Lung (tissue), 12 donors: Measurements from ENCODE around the gene DUOX1. TPM values are rescaled to one million over a fixed set of nuclear protein-coding genes. Genes with fewer than 3 reads are reported as not detected.
A peak's percentile ranks its signal among the peaks of the same experiment; 100 is the strongest.

Source experiments
- ATAC-seq: fragments of 200-7000 bp; cut with Tn5 transposase; one replicate; pipeline ENCODE4 v1.9.1; 2020; ENCODE audit warnings: moderate number of reproducible peaks; ENCODE audit not compliant: insufficient read depth, low FRiP score
- DNase-seq, 3 donors: peaks; one replicate each; pipeline ENCODE4 v3.0.0-alpha.2; 2013 to 2017
- H3K27ac ChIP-seq, 2 donors: one replicate each; pipeline ENCODE4 v1.5.1; 2013; ENCODE audit warnings: mild to moderate bottlenecking in 2 of 2, moderate library complexity in 2 of 2, control low read depth in 1 of 2, inconsistent platforms in 1 of 2, low read depth in 1 of 2, low read length in 1 of 2
- H3K27me3 ChIP-seq, 3 donors: one replicate each; pipeline ENCODE4 v1.5.1; 2013; ENCODE audit warnings: low read length in 2 of 3; ENCODE audit not compliant: control insufficient read depth in 3 of 3, insufficient read depth in 3 of 3
- H3K36me3 ChIP-seq, 4 donors: one replicate each; pipeline ENCODE4 v1.5.1; 2013; ENCODE audit warnings: low read length in 4 of 4, mild to moderate bottlenecking in 1 of 4, moderate library complexity in 1 of 4; ENCODE audit not compliant: control insufficient read depth in 4 of 4, insufficient read depth in 4 of 4
- H3K4me1 ChIP-seq, 5 donors: one replicate each; pipeline ENCODE4 v1.5.1; 2013; ENCODE audit warnings: low read length in 5 of 5, mild to moderate bottlenecking in 2 of 5, moderate library complexity in 1 of 5; ENCODE audit not compliant: control insufficient read depth in 5 of 5, insufficient read depth in 5 of 5
- H3K4me3 ChIP-seq: one replicate; pipeline ENCODE4 v1.5.1; 2013; ENCODE audit warnings: mild to moderate bottlenecking, control low read depth, moderate library complexity
- H3K9ac ChIP-seq, 2 donors: one replicate each; pipeline ENCODE4 v1.5.1; 2013; ENCODE audit warnings: low read length in 2 of 2, control low read depth in 1 of 2; ENCODE audit not compliant: insufficient read depth in 1 of 2
- H3K9me3 ChIP-seq, 4 donors: one replicate each; pipeline ENCODE4 v1.5.1; 2013; ENCODE audit warnings: low read length in 3 of 4, mild to moderate bottlenecking in 1 of 4, moderate library complexity in 1 of 4; ENCODE audit not compliant: control insufficient read depth in 4 of 4, insufficient read depth in 3 of 4
- CTCF ChIP-seq: IDR thresholded peaks from 2 replicates; pipeline ENCODE4 v1.5.1; 2012; ENCODE audit warnings: mild to moderate bottlenecking; ENCODE audit errors: control extremely low read depth, extremely low read depth
- WGBS, 2 donors: extraction: QIAGEN DNeasy Blood & Tissue Kit; methylation state at CpG; one replicate each; pipeline ENCODE4 v1.1.7; 2013; 5-methylcytosine and 5-hydroxymethylcytosine counted together
- polyA plus RNA-seq, 2 donors: library from polyadenylated mRNA; stranded (reverse); fragments of 200-250 nt; gene quantifications; one replicate each; pipeline ENCODE4 v1.2.1, GENCODE V29; 2013
- total RNA-seq, 2 donors: library from RNA; depleted of rRNA in 1 of 2; stranded (reverse); fragments of >200 nt in 1 of 2; gene quantifications; one replicate each; pipeline ENCODE4 v1.2.1, GENCODE V29; 2014 to 2021
- donor health status: control.
- donor health status: control.
- donor health status: Bipolar disorder and iron deficiency.
- donor health status: healthy.
- donor health status: DM: yes; HTN: yes; CAD: no.

Gene DUOX1
- total and polyA plus RNA-seq, 4 donors, result 61.7 to 363 (median 115) TPM

DNA sequence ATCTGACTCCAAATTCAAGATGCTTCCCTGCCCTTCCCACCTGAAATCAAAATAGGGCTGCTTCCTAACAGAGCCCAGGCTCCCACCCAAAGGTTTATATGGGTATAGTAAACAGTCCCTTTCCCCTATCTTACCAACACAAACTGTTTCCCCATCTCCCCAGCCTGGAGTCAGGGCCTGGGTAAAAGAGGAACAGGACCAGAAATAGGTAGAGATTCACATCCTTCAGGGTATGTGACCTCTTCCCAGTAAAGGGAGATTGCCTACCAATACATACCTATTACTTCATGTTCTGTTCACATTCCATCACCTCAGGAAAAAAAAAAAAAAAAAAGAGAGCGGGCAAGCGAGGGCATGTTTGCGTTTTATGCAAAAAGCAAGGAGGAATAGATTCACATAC, 67.7 kb downstream of the DUOX1 start:
- no peak for DNase-seq
- 82 to 93% methylated on average over 3 of the region's 3 CpGs for WGBS, 2 donors
- no peak overlapping the region for H3K4me3 ChIP-seq
- no peak overlapping the region for H3K9ac ChIP-seq
- no peak overlapping the region for H3K27ac ChIP-seq
- ATAC-seq, result no peak
- H3K36me3 ChIP-seq, result no peaks in the 10 kb centered on the region
- no peak for TF ChIP-seq CTCF
- H3K9me3 ChIP-seq, result no peaks in the 10 kb centered on the region
- H3K4me1 ChIP-seq, result peaks cover 0 to 3% (median 0%) of the 10 kb centered on the region in 5 donors
- H3K27me3 ChIP-seq, result no peaks in the 10 kb centered on the region

DNA sequence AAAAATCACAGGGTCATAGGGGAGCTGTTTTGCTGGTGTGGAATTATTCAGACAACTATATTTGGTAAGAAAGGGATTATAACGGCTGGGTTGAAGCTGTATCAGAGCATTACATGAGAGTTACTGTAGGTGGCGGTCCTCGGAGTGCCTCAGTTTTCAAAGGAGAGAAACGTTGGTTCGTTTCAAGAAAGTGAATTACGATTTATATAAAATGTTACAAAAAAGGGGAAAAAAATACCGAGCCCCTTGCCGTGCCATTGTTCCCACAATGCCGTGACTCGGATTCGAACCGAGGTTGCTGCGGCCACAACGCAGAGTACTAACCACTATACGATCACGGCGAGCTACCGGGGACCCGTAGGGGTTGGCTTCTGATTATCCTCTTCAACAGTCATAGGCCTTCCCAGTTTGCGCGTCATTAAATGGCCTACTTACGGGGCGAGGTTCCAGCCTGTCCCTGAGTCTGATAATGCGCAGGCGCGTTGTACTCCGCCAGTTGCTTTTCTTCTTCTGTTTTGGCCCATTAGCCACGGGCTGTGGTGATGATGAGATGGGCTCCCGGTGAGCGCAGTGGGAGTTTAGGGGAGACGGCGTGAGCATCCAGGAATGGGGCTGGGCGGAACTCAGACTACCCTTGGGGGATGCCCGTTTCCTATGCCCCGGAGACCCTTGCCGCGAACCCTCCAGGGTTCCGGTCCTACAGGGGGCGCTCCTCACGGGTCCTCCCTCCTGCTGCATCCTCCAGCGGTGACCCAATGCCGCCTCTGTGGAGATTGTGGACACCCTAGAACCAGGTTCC, 68.7 kb downstream of the DUOX1 start:
- 0% methylated on average over 42 of the region's 42 CpGs for WGBS, 2 donors
- peak overlapping the region; percentile 48 for H3K4me3 ChIP-seq

DNA sequence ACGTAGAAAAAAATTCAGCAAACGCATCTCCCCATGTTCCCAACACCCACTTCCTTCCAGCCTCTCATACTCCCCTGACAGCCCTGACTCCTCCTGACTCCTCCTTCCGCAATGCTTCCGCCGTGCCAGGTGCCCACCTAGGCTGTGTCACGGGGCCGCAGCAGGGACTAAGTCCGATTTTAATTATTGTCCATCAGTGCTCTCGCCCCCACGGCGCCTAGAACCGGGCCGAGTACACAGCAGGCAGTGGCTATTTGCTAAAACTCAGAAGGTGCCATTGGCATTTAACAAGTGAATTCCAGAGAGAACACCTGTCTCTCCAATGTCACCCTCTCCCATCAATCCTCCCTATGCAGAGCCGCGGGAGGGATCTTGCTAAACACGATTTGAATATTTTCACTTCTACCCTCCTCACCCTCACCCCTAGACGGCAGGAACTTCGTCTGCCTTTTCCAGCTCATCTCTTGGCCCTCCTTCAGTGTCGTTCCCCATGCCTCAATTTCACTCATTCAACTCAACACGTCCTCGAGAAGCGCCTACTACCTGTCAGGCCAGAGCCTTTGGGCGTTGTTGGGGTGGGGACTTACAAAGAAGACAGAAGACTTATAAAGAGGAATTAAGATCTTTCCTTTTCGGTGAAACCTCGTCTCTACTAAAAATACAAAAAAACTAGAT, 69.5 kb downstream of the DUOX1 start:
- WGBS, 2 donors, result 0 to 1% methylated on average over 25 of the region's 25 CpGs
- no peaks in the 10 kb centered on the region for H3K36me3 ChIP-seq
- peaks cover 0 to 3% (median 0%) of the 10 kb centered on the region in 5 donors for H3K4me1 ChIP-seq
- peak overlapping the region; percentile 71 to 81 for H3K27ac ChIP-seq
- ATAC-seq (no peak), DNase-seq (peak; percentile 46 to 71 (median 60))
- H3K27me3 ChIP-seq, result no peaks in the 10 kb centered on the region
- no peak for TF ChIP-seq CTCF
- H3K4me3 ChIP-seq, result peak overlapping the region; percentile 48
- peak overlapping the region; percentile 59 to 85 for H3K9ac ChIP-seq
- H3K9me3 ChIP-seq, result no peaks in the 10 kb centered on the region

More for the DNA sequence above, 68.7 kb downstream of the DUOX1 start:
- H3K9ac ChIP-seq, result peak overlapping the region; percentile 59 to 86
- H3K27ac ChIP-seq, result peak overlapping the region; percentile 71 to 81
- H3K4me1 ChIP-seq, result peaks cover 0 to 3% (median 0%) of the 10 kb centered on the region in 5 donors
- H3K27me3 ChIP-seq, result no peaks in the 10 kb centered on the region
- DNase-seq (peak; percentile 98 to 100 (median 99)), ATAC-seq (peak; percentile 75)
- no peaks in the 10 kb centered on the region for H3K36me3 ChIP-seq
- H3K9me3 ChIP-seq, result no peaks in the 10 kb centered on the region
- TF ChIP-seq CTCF, result peak; percentile 19
